Stromal cell of bone marrow (primary cell): ENCODE measurements around the gene IL3RA.
"Not testable (repeated sequence)": the region's sequence is repeated elsewhere in the genome, so short reads cannot be mapped to it uniquely, and the experiment has no call there.

Source experiments
- DNase-seq: peaks from one replicate; pipeline ENCODE4 v3.0.0-alpha.2; 2012; ENCODE audit warnings: low read depth

The IL3RA gene

GRCh38 chrX:1336331-1336943 lies at the start of gene IL3RA:
Gene IL3RA (plus strand): TSS chrX:1336785. CDS start chrX:1341766, 4,981 bp downstream.
- no peak for DNase-seq

DNA sequence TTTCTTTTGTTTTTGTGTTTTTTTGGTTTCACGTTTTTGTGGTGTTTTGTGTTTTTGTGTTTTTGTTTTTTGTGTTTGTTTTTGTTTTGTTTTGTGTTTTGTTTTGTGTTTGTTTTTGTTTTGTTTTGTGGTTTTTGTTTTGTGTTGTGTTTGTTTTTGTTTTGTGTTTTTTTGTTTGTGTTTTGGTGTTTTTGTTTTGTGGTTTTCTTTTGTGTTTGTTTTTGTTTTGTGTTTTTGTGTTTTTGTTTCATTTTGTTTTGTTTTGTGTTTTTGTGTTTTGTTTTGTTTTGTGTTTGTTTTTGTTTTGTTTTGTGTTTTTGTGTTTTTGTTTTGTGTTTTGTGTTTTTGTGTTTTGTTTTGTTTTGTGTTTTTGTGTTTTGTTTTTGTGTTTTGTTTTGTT lies 47.0 kb upstream of the IL3RA start:
- DNase-seq: no peak

DNA sequence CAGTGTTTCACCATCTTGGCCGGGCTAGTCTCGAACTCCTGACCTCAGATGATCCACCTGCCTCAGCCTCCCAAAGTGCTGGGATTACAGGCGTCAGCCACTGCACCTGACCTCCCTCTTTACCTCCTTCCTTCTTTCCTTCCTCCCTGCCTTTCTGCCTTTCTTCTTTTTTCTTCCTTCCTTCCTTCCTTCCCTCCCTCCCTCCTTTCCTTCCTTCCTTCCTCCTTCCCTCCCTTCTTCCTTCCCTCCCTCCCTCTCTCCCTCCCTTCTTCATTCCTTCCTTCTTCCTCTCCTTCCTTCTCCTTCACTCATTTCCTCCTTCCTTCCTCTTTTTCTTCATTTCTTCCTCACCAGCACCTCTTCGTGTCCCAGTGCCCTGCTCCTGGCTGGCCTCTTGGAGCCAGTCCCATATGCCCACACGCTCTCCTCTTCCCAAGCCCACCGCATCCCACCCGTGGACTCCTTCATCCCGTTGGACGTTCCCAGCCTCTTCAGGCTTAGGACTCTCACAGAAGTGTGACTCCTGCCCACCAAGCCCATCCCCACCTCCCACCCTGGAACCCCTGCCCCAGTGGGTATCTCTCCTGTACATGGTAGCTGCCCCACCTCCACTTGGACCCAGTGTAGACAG lies 45.4 kb upstream of the IL3RA start:
- DNase-seq: no peak

GRCh38 chrX:1292575-1293290 lies 43.9 kb upstream of the IL3RA start:
- no peak for DNase-seq

GRCh38 chrX:1294301-1295067 lies 42.1 kb upstream of the IL3RA start:
- no peak for DNase-seq

GRCh38 chrX:1295550-1295949 lies 41.0 kb upstream of the IL3RA start:
- no peak for DNase-seq

DNA sequence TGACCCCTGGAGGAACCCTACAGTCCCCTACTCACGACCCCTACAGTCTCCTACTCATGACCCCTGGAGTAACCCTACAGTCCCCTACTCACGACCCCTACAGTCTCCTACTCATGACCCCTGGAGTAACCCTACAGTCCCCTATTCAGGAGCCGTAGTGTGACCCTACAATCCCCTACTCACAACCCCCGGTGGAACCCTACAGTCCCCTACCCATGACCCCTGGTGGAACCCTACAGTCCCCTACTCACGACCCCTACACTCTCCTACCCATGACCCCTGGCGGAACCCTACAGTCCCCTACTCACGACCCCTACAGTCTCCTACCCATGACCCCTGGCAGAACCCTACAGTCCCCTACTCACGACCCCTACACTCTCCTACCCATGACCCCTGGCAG lies 39.0 kb upstream of the IL3RA start:
- not testable (repeated sequence) for DNase-seq

- no peak for DNase-seq
Observed at GRCh38 chrX:1300449-1300848, 36.1 kb upstream of the IL3RA start.

- DNase-seq: no peak
Observed at GRCh38 chrX:1305411-1305810, 31.2 kb upstream of the IL3RA start.

DNA sequence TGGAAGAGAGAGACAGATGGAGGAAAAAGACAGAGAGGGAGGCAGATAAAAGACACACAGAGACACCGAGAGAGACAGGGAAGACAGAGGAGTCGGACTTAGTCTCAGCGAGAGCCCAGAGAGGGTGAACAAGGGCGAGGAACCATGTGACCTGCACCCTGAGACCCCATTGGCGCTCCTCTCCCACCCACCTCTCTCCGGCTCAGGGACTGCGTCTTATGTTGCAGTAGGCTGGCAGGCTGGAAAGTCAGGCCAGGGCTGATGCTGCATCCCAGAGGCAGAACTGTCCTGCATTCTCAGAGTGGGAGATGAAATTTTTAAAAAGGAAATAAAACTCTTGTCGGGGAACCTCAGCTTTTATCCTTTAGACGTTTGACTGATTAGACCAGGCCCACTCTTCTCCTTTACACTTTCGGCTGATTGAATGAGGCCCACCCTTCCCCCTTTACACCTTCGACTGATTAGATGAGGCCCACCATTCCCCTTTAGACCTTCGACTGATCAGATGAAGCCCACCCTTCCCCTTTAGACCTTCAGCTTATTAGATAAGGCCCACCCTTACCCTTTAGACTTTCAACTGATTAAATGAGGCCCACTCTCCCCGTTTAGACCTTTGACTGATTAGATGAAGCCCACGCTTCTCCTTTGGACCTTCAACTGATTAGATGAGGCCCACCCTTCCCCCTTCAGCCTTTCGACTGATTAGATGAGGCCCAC lies 29.5 kb upstream of the IL3RA start:
- DNase-seq: no peak

DNA sequence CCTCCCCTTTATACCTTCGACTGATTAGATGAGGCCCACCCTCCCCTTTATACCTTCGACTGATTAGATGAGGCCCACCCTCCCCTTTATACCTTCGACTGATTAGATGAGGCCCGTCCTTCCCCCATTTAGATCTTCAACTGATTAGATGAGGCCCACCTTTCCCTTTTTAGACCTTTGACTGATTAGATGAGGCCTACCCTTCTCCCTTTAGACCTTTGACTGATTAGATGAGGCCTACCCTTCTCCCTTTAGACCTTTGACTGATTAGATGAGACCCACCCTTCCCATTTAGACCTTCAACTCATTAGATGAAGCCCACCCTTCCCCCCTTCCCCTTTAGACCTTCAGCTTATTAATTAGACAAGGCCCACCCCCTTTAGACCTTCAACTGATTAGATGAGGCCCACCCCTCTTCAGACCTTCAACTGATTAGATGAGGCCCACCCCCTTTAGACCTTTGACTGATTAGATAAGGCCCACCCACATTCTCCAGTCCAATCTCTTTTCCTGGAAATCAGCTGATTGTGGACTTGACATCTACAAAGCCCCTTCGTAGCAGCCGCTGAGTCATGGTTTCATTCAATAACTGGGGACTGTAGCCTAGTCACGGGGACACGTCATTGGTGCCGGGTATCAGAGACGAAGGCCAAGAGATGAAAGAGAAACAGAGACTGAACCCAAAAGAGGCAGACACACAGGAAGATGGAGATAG lies 28.8 kb upstream of the IL3RA start:
- DNase-seq: no peak

DNA sequence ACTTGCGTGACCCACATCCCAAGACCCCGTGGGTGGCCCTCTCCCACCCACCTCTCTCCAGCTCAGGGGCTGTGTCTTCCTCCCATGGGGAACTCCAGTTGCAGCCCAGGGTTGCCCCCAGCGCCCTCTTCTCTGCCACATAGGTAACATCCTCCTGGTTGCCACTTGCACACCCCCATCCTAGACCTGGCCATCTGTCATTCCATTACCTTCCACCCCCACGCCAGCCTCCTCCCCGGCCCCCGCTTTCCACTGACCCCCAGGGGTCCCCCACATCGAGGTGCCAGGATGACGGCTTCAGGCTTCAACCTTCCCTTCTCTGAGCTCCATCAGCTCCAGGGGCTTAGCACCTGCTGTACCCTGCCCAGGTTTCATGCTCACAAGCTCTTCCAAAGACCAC lies 28.1 kb upstream of the IL3RA start:
- no peak for DNase-seq

DNA sequence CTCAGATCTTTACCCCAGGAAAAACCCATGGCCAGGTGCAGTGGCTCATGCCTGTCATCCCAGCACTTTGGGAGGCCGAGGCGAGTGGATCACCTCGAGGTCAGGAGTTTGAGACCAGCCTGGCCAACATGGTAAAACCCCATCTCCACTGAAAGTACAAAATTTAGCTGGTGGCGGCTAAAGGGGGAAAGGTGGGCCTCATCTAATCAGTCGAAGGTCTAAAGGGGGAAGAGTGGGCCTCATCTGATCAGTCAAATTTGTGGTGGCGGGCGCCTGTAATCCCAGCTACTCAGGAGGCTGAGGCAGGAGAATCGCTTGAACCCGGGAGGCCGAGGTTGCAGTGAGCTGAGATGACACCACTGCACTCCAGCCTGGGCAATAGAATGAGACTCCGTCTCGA lies 27.7 kb upstream of the IL3RA start:
- DNase-seq: not testable (repeated sequence)

- no peak for DNase-seq
Observed at GRCh38 chrX:1313788-1314187, 22.8 kb upstream of the IL3RA start.

- DNase-seq: no peak
Observed at GRCh38 chrX:1316527-1316926, 20.1 kb upstream of the IL3RA start.

DNA sequence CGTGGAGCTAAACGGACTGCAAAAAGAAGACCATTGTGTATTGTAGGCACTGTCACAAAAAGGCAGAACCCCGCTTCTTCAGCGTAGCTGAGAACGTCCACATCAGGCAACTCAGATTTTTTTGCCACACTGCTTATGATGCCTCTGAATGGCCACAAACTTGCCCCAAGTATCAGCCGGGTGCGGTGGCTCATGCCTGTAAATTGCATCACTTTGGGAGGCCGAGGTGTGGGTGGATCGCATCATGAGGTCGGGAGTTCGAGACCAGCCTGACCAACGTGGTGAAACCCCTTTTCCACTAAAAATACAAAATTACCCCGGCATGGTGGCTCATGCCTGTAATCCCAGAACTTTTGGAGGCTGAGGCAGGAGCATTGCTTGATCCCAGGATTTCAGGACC lies 14.9 kb upstream of the IL3RA start:
- no peak for DNase-seq

DNA sequence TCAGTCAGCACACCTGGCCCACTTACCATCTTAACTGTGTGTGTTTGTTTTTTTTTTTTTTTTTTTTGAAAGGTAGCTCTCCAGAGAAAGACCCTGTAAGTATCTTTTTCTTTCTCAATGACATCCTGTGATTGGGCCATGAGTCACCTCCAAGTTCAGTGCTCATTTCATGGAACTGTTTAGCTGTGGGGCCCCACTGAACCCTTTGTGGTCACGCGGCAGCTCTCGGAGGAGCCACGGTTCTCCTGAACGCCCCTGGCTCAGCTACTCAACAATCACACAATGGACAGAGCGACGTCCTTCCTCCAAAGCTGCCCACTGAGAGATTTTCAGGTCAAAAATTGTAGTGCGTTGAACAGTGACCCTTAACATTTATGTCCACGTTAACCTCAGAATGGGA lies 14.2 kb upstream of the IL3RA start:
- DNase-seq: no peak

DNA sequence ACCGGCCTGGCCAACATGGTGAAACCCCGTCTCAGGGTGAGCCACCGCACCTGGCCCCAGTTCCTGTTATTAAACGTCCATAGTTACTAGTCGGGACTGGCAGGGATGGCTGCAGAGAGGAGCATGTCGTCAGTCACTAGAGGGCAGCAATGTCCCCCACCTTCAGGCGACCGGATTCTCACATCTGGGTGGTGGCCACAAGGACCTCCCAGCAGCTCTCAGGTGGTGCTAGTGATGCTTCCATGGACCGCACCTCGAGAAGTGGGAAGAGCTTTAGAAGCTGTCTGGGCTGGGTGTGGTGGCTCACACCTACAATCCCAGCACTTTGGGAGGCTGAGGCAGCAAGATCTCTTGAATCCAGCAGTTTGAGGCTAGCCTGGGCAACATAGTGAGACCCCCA lies 13.3 kb upstream of the IL3RA start:
- no peak for DNase-seq

GRCh38 chrX:1325515-1326116 lies 11.0 kb upstream of the IL3RA start:
- DNase-seq: no peak

DNA sequence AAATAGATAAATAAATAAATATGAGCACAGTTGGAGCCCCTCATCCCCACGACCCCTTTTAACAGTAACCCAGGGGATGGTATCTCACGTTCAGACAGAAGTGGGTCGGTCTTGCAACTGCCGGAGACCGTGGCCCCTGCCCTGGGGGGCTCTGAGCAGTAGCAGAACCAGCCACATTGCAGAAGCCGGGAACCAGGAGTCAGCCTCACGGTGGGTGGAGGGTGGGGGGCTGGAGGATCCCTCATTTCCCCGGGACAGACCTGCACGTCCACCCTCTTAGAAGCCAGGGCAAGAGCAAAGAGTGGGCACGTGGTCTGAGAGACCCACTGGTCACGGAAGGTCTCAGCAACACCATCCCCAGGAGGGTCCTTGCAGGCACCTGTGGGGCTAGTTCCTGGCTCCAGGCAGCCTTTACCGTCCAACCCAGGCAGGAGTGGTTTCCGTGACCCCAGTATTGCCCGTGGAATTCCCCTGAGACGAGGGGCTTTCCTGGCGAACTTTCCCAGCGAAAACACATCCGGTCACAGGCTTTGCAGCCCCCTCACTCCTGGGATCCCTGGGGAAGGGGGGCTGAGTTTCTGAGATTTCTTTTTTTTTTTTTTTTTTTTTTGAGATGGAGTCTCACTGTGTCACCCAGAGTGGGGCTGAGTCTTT lies 8.8 kb upstream of the IL3RA start:
- no peak for DNase-seq

DNA sequence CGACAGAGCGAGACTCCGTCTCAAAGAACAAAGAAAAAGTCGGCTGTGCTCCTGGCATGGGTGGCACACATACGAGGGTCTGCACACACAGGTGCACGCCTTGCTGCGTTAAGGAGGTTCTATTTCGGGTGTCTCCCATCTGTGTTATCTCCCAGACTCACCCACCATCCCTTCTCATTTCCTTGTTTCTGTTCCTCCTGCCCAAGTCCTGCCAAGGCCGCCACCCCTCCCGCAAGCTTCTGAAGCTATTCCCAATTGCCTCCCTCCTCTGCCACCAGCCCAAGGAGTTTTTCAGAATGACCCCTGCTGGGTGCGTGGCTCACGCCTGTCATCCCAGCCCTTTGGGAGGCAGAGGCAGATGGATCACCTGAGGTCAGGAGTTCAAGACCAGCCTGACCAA lies 6.0 kb upstream of the IL3RA start:
- DNase-seq: no peak
